Fibroblast of skin of right quadriceps (primary cell): ENCODE data around the gene GUCY2F.

Source experiments
- DNase-seq: peaks from one replicate; pipeline ENCODE4 v3.0.0-alpha.2; 2013

The GUCY2F gene

DNA sequence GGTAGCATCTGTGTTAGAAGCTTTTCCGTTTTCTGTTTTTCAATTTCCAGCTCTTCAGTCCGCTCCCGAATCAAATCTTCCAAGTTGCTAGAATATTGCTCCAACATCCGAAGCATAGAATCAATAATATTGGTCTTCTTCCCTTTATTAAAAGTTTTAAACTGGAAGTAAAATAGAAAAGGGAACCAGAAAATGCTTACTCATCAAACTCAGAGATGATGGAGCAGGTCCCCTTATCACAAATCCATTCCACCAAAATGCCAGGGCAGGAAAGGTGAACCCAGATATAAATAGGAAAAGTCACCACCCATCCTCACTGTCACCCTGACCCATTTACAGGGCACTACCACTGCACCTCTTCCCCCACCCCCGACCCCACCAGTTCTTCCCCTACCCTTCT, 89.0 kb downstream of the GUCY2F start:
- DNase-seq, result no peak

DNA sequence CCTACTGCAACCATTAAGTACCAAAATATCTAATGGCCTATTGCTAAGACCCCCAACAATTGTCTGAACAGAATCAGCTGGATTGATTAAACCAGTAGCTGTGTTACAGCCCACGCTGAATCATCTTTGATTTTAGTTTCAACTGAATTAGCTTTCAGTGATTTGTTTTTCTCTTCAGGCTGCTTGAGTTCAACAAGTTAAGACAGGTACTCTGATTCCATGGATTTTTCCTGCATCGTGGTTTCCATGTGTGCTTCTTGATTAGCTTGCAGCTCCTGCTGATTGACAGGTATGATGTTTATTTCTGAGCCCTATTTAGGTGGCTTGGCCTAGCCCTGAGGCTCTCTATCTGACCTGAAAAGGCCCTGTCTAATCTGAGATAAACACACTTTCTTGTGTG, 91.3 kb downstream of the GUCY2F start:
- DNase-seq, result no peak

DNA sequence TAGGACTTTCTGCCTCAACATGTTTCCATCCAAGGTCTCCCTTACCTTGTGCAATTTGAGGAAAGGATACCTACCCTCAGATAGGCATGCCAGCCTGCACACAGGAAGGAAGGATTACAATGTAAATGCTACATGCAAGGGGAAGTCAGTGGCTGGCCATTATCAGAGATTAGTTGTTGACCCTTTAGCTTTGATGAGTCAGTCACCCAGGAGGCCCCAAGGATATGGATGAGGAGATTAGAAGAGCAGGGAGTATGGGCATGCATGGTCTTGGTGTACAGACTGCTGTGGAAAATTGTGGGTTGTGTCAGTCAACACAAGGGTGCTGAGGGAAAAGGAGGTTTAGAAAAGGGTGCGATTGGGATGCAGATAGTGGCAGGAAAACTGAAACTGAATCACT, 92.0 kb downstream of the GUCY2F start:
- DNase-seq, result no peak

DNA sequence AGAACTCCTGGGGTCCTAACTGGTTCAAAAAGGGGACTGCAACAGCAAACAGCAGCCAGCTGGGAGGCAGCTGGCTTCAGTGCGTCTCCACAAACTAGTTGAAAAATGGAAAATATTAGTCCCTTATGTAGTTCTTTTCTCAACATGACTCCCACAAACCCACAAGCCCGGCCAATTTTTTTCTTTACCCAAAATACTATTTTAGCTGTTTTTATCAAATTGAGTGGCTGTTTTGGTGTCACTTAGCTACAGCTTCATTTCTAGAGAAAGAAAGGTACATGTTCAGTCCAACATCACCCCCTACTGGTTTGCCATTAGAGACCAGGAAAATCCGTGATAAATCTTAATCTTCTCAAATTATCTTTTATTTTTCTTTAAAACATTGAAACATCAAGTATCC, 97.2 kb downstream of the GUCY2F start:
- DNase-seq, result peak; percentile 33

DNA sequence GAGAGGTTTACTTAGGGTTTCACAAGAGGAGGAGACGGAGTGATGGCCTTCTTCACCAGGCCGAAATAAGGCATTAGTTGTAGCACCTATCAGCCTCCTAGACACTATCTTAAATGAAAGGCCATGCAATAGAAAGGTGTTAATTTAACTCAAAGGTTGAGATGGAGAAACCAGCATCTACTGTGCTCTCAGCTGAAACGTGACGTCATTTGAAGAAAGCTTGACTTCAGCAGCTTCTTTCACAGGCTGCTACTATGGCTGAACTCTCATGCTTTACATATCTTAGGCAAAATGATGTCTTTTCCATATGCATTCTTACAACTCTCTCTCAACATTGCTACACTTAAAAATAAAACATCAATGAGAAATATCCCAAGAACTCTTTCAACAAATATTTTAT, 99.6 kb downstream of the GUCY2F start:
- no peak for DNase-seq

DNA sequence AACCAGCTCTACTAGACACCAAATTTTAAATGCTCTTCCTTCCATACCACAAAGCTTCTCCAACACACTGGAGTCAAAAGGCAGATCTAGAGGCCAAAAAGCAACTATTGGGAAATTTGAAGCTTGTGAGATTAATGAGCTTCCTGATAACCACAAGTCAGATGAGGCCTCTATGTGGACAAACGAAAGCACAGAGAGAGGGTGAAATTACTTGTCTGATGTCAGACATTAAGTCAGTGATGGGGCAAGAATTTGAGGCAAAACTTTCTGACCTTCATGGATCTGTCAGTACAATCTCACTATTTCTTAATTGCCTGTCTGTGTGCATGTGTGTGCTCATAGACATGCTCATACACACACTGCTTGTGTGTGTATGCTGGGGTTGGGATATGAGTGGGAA, 103.6 kb downstream of the GUCY2F start:
- no peak for DNase-seq

DNA sequence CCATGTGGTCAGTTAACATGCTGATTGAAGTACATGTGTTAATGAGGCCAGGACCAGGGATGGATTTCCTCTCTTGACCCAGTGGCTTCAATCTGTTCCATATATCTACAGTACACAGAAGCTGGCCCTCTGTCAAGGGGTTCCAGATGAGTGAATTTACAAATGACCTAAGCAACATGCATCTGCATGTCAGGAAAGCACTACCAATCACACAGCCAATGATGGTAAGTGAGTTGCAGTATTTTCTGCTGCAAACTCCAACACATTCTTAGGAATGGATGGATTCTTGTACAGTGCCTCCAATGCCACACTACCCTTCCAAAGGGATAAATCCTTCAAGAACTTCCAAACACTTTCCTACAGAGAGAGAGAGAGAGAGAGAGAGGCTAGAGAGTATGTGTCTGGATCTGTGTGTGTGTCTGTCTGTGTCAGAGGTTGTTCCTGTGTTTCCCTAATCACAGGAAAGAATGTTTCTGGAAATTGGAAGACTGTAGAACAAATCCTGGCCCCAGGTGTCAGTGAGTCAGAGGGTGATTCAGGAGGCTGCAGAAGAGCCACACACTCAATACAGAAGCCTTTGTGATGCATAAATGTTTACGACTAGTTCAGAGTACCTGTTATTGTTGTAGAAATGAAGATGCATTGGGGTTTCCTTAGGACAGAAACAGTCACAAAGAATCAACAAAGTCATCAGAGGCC, 107.5 kb downstream of the GUCY2F start:
- DNase-seq, result peak; percentile 30

DNA sequence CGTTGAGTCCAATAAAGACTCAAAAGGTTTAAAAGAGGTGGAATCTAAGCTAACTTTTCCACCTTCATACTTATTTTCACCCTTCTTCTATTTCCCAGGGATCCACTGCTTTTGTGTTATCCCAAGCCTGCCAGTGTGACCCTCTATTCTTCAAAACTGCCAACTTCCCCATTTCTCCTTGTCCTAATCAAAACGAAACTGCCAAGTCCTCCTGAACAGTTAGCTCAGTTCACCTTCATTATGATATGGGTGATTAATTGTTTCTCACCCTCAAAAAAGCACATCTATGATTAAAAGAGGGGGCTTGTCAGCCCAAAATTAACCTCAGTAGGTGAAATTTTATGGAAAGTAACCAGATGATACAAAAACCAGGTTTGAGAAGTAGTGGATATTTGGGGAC, 108.4 kb downstream of the GUCY2F start:
- DNase-seq, result no peak

DNA sequence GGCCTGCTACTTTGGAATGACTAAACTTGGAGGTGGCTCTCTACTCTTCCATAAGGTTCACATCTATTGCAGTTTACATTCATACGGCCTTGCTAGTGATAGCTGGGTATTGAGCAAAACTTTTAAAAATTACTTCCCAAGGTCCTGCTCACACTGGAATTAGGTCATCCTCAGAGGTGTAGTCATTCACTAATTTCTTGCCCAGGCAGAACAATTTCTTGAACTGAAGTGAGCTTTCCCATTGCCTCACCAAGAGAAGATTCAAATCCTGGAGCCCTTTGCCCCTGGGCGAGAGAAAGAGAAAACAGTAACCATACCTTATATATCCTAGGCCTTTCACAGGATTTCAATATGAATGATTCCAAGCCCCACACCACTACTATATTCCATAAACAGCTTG, 109.2 kb downstream of the GUCY2F start:
- no peak for DNase-seq

DNA sequence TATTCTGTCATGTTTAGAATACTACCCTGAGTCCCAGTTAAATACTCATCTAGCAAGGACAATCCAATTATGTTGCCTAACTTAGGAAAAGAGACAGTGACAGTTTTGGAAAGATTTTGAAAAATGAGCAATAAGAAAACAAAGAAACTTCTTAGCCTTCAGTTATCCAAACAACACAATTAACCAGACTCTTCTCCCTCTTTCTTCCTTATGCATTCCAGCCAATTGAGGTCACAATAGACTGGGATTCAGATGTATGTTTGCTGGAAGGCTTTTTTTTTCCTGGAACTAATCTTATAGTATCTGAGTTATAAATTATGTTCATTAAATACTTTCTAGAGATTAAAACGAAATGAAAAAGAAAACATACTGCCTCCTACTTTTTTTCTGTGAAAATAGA, 109.6 kb downstream of the GUCY2F start:
- DNase-seq, result peak; percentile 52

DNA sequence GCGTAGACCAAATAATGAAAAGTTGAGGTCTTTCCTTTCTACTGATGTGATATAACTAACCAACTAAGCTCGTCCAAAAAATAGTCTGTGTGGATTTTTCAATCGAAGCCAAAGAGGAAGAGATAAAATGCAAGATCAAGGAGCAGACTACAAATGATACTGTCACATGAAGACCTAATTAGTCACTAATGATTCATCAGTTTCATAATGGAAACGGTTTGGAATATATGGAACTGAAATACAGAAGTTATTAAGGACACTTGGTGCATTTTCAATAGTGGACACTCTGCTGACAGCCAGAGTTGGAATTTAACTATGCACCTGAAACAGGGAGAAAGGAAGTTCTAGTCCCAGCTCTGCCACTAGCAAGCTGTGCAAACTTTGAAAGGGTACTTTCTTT, 119.8 kb downstream of the GUCY2F start:
- DNase-seq, result no peak

DNA sequence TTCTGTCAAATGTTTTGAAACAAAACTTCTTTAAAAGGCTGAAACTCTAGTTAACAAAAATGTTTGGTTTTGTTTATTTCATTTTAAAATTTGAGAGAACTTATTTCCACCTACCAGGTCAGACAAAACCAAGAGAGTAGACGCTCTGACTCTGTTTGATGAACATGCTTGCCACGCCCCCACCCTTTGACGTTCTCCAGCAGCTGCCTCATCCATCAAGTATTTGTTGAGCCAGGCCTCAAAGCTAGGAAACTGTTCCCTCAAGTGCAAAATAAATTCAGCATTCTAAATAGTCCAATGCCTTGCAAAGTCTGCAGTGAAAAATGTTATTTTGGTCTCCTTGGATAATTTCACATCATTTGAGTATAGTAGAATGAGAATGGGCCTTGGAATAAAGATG, 121.6 kb downstream of the GUCY2F start:
- DNase-seq, result peak; percentile 40

DNA sequence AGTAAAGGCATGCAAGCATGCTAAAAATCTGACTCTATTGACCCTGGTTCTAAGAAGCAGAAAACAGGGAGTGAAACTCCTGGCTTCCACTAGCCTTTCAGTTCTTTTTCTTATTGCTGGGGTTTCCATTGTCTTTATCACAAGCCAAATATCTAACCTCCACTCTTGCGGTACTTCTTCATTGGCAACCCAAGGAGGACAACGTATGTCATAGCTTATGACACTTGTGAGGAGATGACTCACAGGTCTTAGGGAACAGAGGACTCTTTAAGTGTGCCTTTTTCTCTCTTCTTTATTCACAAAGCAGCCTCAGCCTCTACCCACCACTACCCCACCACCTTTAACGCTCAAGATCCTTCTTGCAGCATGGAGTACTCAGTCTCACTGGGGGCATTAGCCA, 124.2 kb downstream of the GUCY2F start:
- no peak for DNase-seq

DNA sequence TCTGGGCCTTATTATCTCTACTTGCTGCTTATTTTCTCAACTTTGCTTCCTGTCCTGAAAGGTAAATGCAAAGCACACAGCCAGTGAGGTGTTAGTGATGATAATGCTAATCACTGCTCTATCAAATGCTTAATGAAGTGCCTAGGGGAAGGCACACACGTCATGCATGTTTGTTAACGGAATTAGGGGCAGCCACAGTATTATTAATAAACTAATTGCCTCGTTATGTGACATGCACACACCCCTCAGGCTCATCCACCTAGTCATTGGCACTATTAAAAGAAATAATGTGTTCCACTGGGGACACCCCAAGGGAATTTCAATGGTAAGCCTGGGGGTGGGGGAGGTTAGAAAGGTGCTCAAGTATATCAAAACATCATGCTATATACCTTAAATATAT, 125.2 kb downstream of the GUCY2F start:
- no peak for DNase-seq

DNA sequence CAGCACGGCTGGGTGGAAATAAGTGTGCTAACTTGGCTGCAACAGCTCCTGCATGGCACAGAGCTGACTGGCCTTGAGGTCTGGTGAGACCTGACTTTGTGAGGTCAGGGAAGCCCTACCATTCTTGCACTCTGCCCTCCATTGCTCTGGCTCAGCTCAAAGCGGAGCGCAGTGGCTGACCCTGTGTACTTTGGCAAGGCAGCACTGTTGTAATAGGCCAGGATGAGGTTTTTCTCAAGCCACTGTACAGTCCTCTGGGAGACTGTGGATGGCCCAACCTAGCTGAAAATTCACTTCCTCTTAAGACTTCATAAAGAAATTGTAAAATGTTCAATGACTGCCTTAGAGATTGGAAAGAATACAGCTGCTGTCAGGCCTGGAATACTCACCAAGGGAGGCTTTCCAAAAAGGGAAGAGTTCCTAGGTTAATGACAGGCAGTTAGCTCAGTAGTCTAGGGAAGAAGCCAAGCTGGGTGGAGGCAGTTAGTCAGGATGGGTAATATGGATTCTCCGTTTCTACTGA, 129.8 kb downstream of the GUCY2F start:
- DNase-seq, result no peak

DNA sequence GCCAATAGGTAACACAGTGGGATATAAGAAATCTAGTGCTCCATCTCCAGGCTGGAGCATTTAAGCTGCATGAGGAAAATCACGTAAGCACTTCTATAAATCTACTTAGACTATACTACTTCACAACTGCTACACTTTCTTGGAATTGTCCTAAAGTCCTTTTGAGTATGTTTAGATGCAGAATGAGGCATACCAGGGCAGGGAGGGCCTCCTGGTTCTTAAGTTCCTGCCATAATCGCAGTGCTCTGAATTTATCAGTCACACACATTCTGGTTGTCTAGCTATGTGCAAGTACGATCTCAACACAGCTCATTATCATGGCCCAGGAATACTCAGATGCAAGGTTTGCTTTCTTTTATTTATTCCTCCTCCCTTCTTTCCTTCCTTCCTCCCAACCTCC, 130.3 kb downstream of the GUCY2F start:
- no peak for DNase-seq

DNA sequence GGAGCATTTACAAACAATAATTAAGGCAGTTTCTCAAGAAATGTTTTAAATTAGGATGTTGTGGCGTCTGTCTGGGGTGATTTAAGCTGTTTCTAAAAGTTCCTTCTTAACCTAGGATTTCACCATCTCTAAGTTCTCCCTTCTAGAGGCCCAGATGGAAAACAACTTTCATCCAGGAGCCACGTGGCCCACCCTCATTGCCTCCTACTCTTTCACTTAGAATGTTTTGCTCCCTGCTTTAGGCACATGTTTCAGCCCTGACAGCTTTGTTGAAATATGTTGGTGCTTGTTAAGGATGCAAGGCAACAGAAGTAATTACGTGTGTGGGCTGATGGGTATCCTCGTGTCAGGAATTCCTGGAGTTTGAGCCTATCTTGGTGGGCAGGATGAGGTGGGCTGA, 131.3 kb downstream of the GUCY2F start:
- peak; percentile 38 for DNase-seq

DNA sequence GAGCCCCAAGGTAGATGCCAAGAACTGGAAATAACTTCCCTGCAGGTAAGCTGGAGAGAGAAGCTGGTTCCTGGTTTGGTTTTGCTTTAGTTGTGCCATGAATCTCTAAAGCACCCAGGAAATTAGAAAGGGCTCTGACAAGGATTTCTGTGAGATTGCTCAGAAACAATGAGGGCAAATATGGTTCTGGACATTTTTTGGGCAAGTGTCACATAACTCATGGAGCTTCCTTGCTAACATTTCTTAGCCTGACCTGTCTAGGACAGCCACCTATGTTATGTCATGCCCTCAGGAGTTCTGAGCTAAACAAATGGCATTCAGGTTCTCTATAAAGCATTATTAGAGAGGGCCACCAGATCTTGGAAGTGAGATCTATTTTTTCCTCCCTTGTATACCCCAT, 131.8 kb downstream of the GUCY2F start:
- no peak for DNase-seq

DNA sequence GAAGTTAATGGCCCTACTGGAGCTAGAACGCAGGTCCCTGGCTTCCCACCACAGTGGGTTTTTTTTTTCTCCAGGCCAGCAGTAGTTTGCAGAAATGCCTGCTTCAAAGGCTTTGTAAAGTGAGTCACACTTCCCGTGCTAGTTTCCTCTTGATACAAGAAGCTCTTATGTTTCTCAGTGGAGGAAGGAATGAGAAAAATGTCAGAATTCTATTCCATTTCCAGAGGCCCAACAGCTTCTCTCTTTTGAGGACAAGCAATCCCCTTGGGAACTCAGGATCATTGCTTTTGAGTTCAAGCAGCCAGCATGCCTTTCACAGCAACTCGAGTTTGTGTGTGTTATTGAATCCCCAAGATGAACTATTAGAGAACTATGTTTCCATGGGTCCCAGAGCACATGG, 134.3 kb downstream of the GUCY2F start:
- peak; percentile 95 for DNase-seq

DNA sequence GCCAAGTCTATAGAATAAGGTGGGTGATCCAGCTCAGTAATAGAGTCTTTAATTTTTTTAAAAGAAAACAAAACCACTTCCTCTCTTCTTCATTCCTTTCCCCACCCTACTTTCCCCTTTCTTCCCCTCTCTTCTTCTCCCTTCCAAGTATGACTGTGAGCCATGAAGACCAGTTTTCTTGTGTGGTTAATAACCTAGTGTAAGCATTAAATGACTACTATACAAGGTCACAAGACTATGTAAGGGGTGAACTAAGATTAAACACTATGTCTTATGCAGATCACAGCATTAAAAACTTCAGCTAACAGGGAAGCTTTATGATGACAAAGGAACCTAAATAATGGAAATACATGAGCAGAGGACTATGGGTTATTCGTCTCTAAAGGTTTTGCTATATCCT, 135.4 kb downstream of the GUCY2F start:
- DNase-seq, result no peak

DNA sequence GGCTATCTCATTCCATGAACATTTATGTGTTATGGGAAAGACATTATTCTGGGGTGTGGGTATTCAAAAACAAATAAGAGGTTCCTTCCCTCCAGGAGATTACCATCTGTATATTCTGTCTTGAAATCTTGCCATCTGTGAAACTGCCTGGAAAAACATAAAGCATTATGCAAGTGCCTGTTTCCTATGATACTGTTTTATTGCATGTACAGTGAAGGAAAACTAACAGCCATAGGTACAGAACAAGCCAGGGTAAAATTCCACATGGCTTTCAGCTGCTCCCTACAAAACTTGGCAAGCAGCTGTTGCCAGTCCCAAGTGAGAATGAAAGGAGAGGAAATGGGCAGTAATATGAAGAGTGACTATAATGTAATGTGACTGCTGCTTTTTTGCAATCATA, 136.0 kb downstream of the GUCY2F start:
- peak; percentile 39 for DNase-seq

DNA sequence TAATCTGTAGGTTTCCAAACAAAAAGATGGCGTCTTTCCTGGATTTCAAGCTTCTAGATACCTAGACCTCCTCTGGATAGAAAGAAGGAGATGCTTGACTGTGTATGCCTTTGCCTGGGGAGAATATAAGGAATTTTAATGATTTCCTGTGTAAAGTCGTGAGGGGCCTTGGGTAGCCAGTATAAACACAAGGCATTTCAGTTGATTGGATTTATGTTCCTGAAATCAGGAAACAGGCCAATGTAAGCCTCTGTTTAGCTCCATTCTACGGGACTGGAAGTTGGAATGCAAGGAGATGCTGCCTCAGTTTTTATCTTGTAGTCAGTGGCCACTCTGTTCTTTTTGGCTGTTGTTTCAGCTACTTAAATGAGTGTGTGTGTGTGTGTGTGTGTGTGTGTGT, 137.2 kb downstream of the GUCY2F start:
- peak; percentile 75 for DNase-seq

DNA sequence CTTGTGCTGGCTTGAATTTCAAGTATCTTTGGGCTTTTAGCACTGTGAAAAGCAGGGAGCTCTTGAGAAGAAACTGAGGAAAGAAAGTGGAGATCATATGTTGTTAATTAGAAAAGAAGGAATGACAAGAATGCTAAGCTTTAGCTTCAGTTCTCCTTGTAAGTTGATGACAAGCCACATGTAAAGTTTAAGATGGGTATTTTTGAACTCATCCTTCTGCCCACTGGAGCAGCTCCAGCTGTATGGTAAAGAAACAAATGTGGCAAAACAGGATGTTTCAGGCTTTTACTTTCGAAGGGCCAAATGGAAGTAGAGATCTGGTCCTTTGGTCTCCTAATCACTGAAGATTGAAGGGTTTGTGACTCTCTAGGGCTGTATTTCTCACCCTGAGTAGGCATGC, 137.8 kb downstream of the GUCY2F start:
- peak; percentile 56 for DNase-seq

DNA sequence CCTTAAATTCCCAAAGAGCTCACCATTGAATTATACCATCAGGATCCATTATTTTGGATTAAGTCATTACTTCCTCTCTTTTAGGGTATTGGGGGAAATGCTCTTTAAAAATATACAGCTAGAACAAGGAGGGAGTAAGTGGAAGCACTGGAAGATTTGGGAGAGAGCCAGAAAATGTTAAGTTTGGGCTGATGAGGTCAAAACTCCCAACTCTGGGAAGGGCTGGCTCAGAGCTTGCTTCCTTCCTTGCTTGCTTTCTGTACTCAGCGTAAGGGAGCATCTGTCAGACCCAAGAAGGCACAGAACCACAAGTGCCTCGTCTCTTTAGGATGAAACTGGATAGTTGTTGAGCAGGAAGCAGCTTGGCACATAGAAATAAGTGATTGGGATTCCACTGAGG, 138.2 kb downstream of the GUCY2F start:
- peak; percentile 42 for DNase-seq

DNA sequence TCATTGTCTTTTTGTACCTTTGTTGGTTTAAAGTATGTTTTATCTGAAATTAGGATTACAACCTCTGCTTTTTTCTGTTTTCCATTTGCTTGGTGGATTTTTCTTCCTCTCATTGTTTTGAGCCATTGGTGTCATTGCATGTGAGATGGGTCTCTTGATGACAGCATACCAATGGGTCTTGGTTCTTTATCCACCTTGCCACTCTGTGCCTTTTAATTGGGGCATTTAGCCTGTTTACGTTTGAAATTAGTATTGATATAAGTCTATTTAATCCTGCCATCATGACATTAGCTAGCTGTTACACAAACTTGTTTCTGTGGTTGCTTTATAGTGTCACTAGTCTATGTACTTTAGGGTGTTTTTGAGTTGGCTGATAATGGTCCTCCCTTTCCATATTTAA, 145.7 kb downstream of the GUCY2F start:
- DNase-seq, result no peak
